Measurements from ENCODE around the gene SPINK6.

The SPINK6 gene

GRCh38 chr5:148172377-148172776, 30.5 kb upstream of the SPINK6 start:
- TF ChIP-seq FOXM1 (IDR thresholded peaks at IDR 0.05; ENCODE audit: borderline replicate concordance) (no peak), CTBP1 (IDR thresholded peaks at IDR 0.05; ENCODE audit: borderline replicate concordance) (no peak), L3MBTL2 (conservative IDR thresholded peaks at IDR 0.05) (no peak), ARNT (IDR thresholded peaks at IDR 0.05) (no peak)
- CTCF ChIA-PET = no interaction called here
- POLR2A ChIA-PET = no interaction called here
- no peak for DNase-seq (ENCODE audit: extremely low spot score)

- no peak for DNase-seq (ENCODE audit: extremely low spot score)
- TF ChIP-seq PKNOX1 (IDR thresholded peaks at IDR 0.05) = no peak
- no peak for TF ChIP-seq ELF4 (IDR thresholded peaks at IDR 0.05)
- no peak for TF ChIP-seq SP1 (IDR thresholded peaks at IDR 0.05)
- TF ChIP-seq CTBP1 (IDR thresholded peaks at IDR 0.05; ENCODE audit: borderline replicate concordance) = no peak
- no peak for TF ChIP-seq BHLHE40 (IDR thresholded peaks at IDR 0.05; ENCODE audit: borderline replicate concordance)
- no peak for TF ChIP-seq TARDBP (IDR thresholded peaks at IDR 0.05)
- no peak for TF ChIP-seq ARNT (IDR thresholded peaks at IDR 0.05)
- TF ChIP-seq FOXK2 (IDR thresholded peaks at IDR 0.05) = no peak
- ChIA-PET CTCF (no interaction called here), POLR2A (no interaction called here)
Observed at GRCh38 chr5:148176480-148176879, 26.4 kb upstream of the SPINK6 start.

GRCh38 chr5:148177207-148177606, 25.6 kb upstream of the SPINK6 start:
- POLR2A ChIA-PET = no interaction called here
- no peak for DNase-seq (ENCODE audit: extremely low spot score)
- TF ChIP-seq FOXM1 (IDR thresholded peaks at IDR 0.05; ENCODE audit: borderline replicate concordance) (no peak), SP1 (IDR thresholded peaks at IDR 0.05) (no peak)
- CTCF ChIA-PET = no interaction called here

GRCh38 chr5:148179234-148179824, 23.5 kb upstream of the SPINK6 start:
- ChIA-PET CTCF (interaction anchor here (0.7 to 2.0 kb wide), 7 partner anchors 104 to 935 kb away, joined by 3 to 6 read pairs (median 3); no protein-coding TSS in a partner anchor), POLR2A (no interaction called here)
- TF ChIP-seq SP1 (IDR thresholded peaks at IDR 0.05) = no peak
- TF ChIP-seq NFRKB (IDR thresholded peaks at IDR 0.05) = no peak
- TF ChIP-seq L3MBTL2 (conservative IDR thresholded peaks at IDR 0.05) = no peak
- TF ChIP-seq ARNT (IDR thresholded peaks at IDR 0.05) = no peak
- TF ChIP-seq PKNOX1 (IDR thresholded peaks at IDR 0.05) = no peak
- peak; percentile 11 for DNase-seq (ENCODE audit: extremely low spot score)

GRCh38 chr5:148186248-148187003, 16.4 kb upstream of the SPINK6 start:
- TF ChIP-seq NFRKB (IDR thresholded peaks at IDR 0.05) = no peak
- TF ChIP-seq PKNOX1 (IDR thresholded peaks at IDR 0.05) = no peak
- no peak for TF ChIP-seq FOXA1 (IDR thresholded peaks at IDR 0.05)
- no peak for TF ChIP-seq FOXM1 (IDR thresholded peaks at IDR 0.05; ENCODE audit: borderline replicate concordance)
- TF ChIP-seq ELF4 (IDR thresholded peaks at IDR 0.05) = no peak
- TF ChIP-seq CTBP1 (IDR thresholded peaks at IDR 0.05; ENCODE audit: borderline replicate concordance) = no peak
- no peak for TF ChIP-seq HDGF (IDR thresholded peaks at IDR 0.05; ENCODE audit: borderline replicate concordance)
- no peak for TF ChIP-seq ARNT (IDR thresholded peaks at IDR 0.05)
- TF ChIP-seq SUZ12 (IDR thresholded peaks at IDR 0.05) = no peak
- no peak for TF ChIP-seq TARDBP (IDR thresholded peaks at IDR 0.05)
- DNase-seq (ENCODE audit: extremely low spot score) = no peak
- POLR2A ChIA-PET = no interaction called here
- CTCF ChIA-PET = interaction anchor here (0.5 kb wide), 1 partner anchor 773 kb away, joined by 3 read pairs; no protein-coding TSS in a partner anchor

GRCh38 chr5:148191010-148191409, 11.8 kb upstream of the SPINK6 start:
- DNase-seq (ENCODE audit: extremely low spot score) = no peak
- POLR2A ChIA-PET = no interaction called here
- no peak for TF ChIP-seq FOXM1 (IDR thresholded peaks at IDR 0.05; ENCODE audit: borderline replicate concordance)
- TF ChIP-seq FOXK2 (IDR thresholded peaks at IDR 0.05) = no peak
- no peak for TF ChIP-seq FOXA1 (IDR thresholded peaks at IDR 0.05)
- no peak for TF ChIP-seq L3MBTL2 (conservative IDR thresholded peaks at IDR 0.05)
- no peak for TF ChIP-seq SUZ12 (IDR thresholded peaks at IDR 0.05)
- TF ChIP-seq TARDBP (IDR thresholded peaks at IDR 0.05) = no peak
- no peak for TF ChIP-seq CTBP1 (IDR thresholded peaks at IDR 0.05; ENCODE audit: borderline replicate concordance)
- TF ChIP-seq SP1 (IDR thresholded peaks at IDR 0.05) = no peak
- TF ChIP-seq ZNF384 (IDR thresholded peaks at IDR 0.05) = no peak
- no peak for TF ChIP-seq PKNOX1 (IDR thresholded peaks at IDR 0.05)
- TF ChIP-seq LEF1 (IDR thresholded peaks at IDR 0.05; ENCODE audit: borderline replicate concordance) = no peak
- no peak for TF ChIP-seq NFRKB (IDR thresholded peaks at IDR 0.05)
- no peak for TF ChIP-seq ARNT (IDR thresholded peaks at IDR 0.05)
- CTCF ChIA-PET = no interaction called here
